ENCODE data around the gene ITGA2. TPM values are rescaled to one million over a fixed set of nuclear protein-coding genes. Genes with fewer than 3 reads are reported as not detected.
"Not testable (repeated sequence)": the region's sequence is repeated elsewhere in the genome, so short reads cannot be mapped to it uniquely, and the experiment has no call there.

The ITGA2 gene
- total RNA-seq, 2 experiments from 2014 or later, result 0.74 to 0.86 TPM

- no peak for DNase-seq
- Mint-ChIP-seq H3K4me1 (ENCODE audit: low read depth) (peaks cover 28% of the 10 kb centered on the region), H3K27me3 (no peaks in the 10 kb centered on the region), H3K9me3 (no peaks in the 10 kb centered on the region), H3K4me3 (peak overlapping the region; percentile 95), H3K36me3 (ENCODE audit: low read depth) (peaks cover 10% of the 10 kb centered on the region), H3K27ac (no peak overlapping the region)
- TF ChIP-seq CTCF (IDR thresholded peaks at IDR 0.05), result no peak
- no peak for ATAC-seq
- CTCF ChIA-PET, result no interaction called here
- intact Hi-C loops (cut with micrococcal nuclease), result no loop called here
- POLR2A ChIA-PET, result no interaction called here
These were observed 122.0 kb downstream of the ITGA2 start for GRCh38 chr5:53111139-53111538.

- H3K27me3 Mint-ChIP-seq; intact Hi-C loops (cut with micrococcal nuclease); DNase-seq; H3K36me3 Mint-ChIP-seq (ENCODE audit: low read depth); H3K9me3 Mint-ChIP-seq; ATAC-seq; H3K4me3 Mint-ChIP-seq; H3K27ac Mint-ChIP-seq: not testable (repeated sequence)
- peaks cover 21% of the 10 kb centered on the region for H3K4me1 Mint-ChIP-seq (ENCODE audit: low read depth)
- ChIA-PET CTCF (interaction anchor here (1.1 kb wide), 1 partner anchor 164 kb away, joined by 3 read pairs; no protein-coding TSS in a partner anchor), POLR2A (interaction anchor here (0.9 kb wide), 1 partner anchor 163 kb away, joined by 3 read pairs; no protein-coding TSS in a partner anchor)
These were observed 123.2 kb downstream of the ITGA2 start for GRCh38 chr5:53112307-53112706.

GRCh38 chr5:53112909-53113308, 123.8 kb downstream of the ITGA2 start:
- H3K9me3 Mint-ChIP-seq, result no peaks in the 10 kb centered on the region
- ChIA-PET POLR2A (interaction anchor here (0.9 kb wide), 1 partner anchor 164 kb away, joined by 3 read pairs; no protein-coding TSS in a partner anchor), CTCF (interaction anchor here (0.7 kb wide), 1 partner anchor 148 kb away, joined by 3 read pairs; no protein-coding TSS in a partner anchor)
- peaks cover 15% of the 10 kb centered on the region for H3K4me1 Mint-ChIP-seq (ENCODE audit: low read depth)
- H3K27ac Mint-ChIP-seq, result no peak overlapping the region
- H3K36me3 Mint-ChIP-seq (ENCODE audit: low read depth), result peaks cover 3% of the 10 kb centered on the region
- TF ChIP-seq CTCF (IDR thresholded peaks at IDR 0.05), result no peak
- no peaks in the 10 kb centered on the region for H3K27me3 Mint-ChIP-seq
- DNase-seq, result no peak
- no peak for ATAC-seq
- intact Hi-C loops (cut with micrococcal nuclease), result no loop called here
- no peak overlapping the region for H3K4me3 Mint-ChIP-seq

GRCh38 chr5:53113947-53114346, 124.8 kb downstream of the ITGA2 start:
- Mint-ChIP-seq H3K9me3 (no peaks in the 10 kb centered on the region), H3K27me3 (no peaks in the 10 kb centered on the region), H3K36me3 (ENCODE audit: low read depth) (peaks cover 3% of the 10 kb centered on the region), H3K4me3 (no peak overlapping the region), H3K27ac (no peak overlapping the region), H3K4me1 (ENCODE audit: low read depth) (peaks cover 10% of the 10 kb centered on the region)
- intact Hi-C loops (cut with micrococcal nuclease), result no loop called here
- ChIA-PET CTCF (no interaction called here), POLR2A (no interaction called here)
- DNase-seq (no peak), ATAC-seq (no peak)
- TF ChIP-seq CTCF (IDR thresholded peaks at IDR 0.05), result no peak

GRCh38 chr5:53114988-53115387, 125.8 kb downstream of the ITGA2 start:
- TF ChIP-seq CTCF (IDR thresholded peaks at IDR 0.05), result no peak
- intact Hi-C loops (cut with micrococcal nuclease), result no loop called here
- DNase-seq, result no peak
- Mint-ChIP-seq H3K4me3 (no peak overlapping the region), H3K4me1 (ENCODE audit: low read depth) (peaks cover 10% of the 10 kb centered on the region), H3K36me3 (ENCODE audit: low read depth) (peaks cover 3% of the 10 kb centered on the region), H3K27me3 (no peaks in the 10 kb centered on the region), H3K9me3 (no peaks in the 10 kb centered on the region), H3K27ac (no peak overlapping the region)
- POLR2A ChIA-PET, result no interaction called here
- CTCF ChIA-PET, result interaction anchor here (0.7 to 1.4 kb wide), 3 partner anchors 165 to 199 kb away, joined by 3 to 5 read pairs (median 3); no protein-coding TSS in a partner anchor
- no peak for ATAC-seq

Data from activated CD8-positive, alpha-beta T cell treated with anti-CD3 and anti-CD28 coated beads for 36 hours (primary cell).